GM23248 (cell line): ENCODE data around the gene TRPM3.

Experiments used
- EZH2 ChIP-seq: fragments of 200-600 bp; sonication (generic); IDR thresholded peaks from 2 replicates; pipeline ENCODE4 v1.6.1; 2018; ENCODE audit warnings: antibody characterized with exemption, mild to moderate bottlenecking; ENCODE audit not compliant: insufficient read depth, poor library complexity, severe bottlenecking
- EZH2phosphoT487 ChIP-seq: fragments of 200-600 bp; sonication (generic); IDR thresholded peaks from 2 replicates; pipeline ENCODE4 v1.6.1; 2018; ENCODE audit warnings: antibody characterized with exemption, moderate library complexity, mild to moderate bottlenecking, low read depth; ENCODE audit not compliant: insufficient read depth

DNA sequence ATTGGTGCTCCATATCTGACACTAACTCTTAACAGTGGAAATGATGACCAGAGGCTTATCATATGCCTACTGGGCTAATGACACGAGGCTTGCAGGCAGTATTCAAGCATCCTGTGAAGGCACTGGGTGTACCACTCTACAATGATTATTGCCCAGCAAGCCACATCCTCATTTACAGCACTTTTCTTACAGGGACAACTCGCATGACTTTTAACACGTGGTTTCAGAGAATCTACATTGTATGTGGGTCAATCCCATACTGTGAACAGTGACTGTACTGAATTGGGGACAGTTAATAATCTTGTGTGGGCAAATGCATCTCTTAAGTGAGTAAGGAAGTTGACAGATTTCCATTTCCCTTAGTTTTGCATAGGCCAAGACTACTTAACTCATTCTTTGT is 260.0 kb downstream of the TRPM3 start:
- TF ChIP-seq EZH2: no peak
- no peak for TF ChIP-seq EZH2phosphoT487
